ENCODE measurements around the gene LIN28A.

DNA sequence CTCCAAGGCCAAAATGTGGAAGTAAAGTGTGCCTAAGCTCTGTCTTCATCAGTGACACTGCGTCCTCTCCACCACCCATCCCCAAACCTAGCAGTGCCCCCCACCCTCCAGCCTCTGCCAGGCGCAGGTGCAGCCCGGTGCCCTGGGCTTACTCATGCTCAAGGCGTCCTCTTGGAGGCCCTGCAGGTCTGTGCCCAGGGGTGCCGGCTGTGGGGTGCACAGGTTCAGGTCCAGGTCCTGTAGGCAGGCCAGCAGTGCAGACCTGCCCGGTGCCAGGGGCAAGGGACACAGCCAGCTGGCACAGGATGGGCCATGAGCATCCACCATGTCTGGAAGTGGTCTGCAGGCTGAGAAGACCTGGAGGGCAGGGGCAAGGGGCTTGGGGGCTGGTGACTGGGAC is 43.2 kb upstream of the LIN28A start:
- TF ChIP-seq, protein P1, sequence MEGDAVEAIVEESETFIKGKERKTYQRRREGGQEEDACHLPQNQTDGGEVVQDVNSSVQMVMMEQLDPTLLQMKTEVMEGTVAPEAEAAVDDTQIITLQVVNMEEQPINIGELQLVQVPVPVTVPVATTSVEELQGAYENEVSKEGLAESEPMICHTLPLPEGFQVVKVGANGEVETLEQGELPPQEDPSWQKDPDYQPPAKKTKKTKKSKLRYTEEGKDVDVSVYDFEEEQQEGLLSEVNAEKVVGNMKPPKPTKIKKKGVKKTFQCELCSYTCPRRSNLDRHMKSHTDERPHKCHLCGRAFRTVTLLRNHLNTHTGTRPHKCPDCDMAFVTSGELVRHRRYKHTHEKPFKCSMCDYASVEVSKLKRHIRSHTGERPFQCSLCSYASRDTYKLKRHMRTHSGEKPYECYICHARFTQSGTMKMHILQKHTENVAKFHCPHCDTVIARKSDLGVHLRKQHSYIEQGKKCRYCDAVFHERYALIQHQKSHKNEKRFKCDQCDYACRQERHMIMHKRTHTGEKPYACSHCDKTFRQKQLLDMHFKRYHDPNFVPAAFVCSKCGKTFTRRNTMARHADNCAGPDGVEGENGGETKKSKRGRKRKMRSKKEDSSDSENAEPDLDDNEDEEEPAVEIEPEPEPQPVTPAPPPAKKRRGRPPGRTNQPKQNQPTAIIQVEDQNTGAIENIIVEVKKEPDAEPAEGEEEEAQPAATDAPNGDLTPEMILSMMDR (IDR thresholded peaks at IDR 0.05) = no peak
- TF ChIP-seq POLR2A (IDR thresholded peaks at IDR 0.05) = no peak

All from Peyer's patch (tissue), 4 donors.